ENCODE data around the gene UBR4. TPM values are rescaled to one million over a fixed set of nuclear protein-coding genes. Genes with fewer than 3 reads are reported as not detected.

UBR4 gene
- total RNA-seq, 2 donors from 2014 or later: 156 to 199 TPM

DNA sequence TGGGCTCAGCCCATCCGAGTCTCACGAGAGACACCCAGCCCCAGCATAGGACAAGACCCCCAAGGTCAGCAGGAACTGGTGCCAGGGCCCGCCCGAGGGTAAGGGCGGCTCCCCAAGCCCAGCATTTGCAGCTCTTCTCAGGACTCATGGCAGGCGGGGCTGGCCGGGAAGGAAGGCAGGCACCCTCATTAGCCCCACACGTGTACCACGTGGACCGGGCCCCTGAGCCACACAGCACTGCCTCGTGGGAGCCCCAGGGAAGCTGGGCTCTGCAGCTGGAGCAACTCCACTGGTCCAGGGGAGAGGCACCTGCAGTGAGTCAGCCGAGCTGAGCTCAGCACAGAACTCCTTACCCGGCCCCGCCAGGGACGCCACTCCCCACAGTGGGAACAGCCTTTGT is 155.8 kb downstream of the UBR4 start:
- no peaks in the 10 kb centered on the region for H3K9me3 Mint-ChIP-seq
- H3K36me3 Mint-ChIP-seq: no peaks in the 10 kb centered on the region
- ATAC-seq (no peak), DNase-seq (ENCODE audit: low spot score in 2 of 2) (no peak)
- H3K27ac Mint-ChIP-seq: peak overlapping the region in 1 of 2 donors; percentile 59

DNA sequence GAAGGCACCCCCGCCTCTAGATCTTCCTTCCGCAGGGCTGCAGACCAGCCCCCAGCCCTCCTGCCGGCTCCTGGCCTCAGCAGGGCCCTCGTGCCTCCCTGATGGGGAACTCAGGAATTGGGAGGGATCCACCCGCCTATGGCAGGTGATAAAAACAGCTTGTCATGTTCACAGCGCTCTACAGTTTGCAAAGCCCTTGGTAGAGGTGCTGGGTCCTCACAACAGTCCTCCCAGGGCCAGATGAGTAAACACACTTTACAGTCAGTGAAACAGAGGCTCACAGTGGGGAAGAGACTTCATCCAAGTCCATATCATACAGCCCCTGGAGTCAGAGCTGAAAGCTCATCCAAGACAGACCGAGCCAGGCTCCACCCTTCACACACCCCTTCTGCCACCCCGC is 156.6 kb downstream of the UBR4 start:
- no peak for ATAC-seq
- Mint-ChIP-seq H3K27ac (peak overlapping the region in 1 of 2 donors; percentile 59), H3K36me3 (no peaks in the 10 kb centered on the region), H3K9me3 (no peaks in the 10 kb centered on the region)
- no peak for DNase-seq (ENCODE audit: low spot score in 2 of 2)

DNA sequence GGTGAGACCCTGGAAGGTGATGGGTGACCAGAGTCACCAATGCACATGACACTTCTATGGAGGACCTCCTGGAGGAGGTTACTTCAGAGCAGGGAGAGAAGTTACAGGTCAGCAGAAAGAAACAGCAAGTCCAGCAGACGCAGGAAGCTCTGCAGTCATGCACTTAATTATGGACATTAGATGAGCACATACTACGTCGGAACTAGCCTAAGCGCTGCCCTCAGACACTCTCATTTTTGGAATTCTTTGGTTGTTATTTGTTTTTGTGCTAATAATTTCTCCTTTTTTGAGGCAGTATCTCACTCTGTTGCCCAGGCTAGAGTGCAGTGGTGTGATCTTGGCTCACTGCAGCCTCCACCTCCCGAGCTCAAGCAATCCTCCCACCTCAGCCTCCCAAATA is 160.3 kb downstream of the UBR4 start:
- Mint-ChIP-seq H3K36me3 (no peaks in the 10 kb centered on the region), H3K9me3 (no peaks in the 10 kb centered on the region), H3K27ac (no peak overlapping the region)
- DNase-seq (ENCODE audit: low spot score in 2 of 2) (no peak), ATAC-seq (no peak)

DNA sequence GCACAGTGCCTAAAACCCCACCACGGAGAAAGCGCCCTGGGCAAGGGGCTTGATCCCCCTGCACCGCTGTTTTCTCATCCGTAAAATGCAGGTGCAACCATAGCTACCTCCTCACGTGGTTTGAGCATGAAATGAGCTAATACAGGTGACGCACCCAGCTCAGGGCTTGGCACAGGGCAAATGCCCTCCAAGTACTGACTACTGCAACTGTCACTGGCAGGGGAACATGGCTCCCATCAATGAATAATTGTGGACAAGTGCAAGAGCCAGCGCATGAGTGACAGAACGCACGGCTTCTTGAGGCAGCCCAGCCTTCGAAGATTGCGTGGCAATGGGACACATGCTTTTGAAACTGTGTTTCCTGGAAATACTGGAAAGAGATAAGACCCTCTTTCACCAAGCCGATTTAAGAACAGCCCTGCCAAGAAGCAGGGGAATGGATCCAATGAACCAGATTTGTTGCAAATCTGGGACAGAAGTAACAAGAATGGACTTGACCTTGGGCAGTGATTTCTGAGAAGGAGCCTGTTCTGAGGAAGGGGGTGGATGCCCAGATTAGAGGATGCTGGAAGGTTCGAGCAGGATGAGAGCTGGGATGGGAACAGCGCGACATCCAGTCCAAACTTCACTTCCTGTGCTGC is 160.8 kb downstream of the UBR4 start:
- Mint-ChIP-seq H3K27ac (no peak overlapping the region), H3K9me3 (no peaks in the 10 kb centered on the region), H3K36me3 (no peaks in the 10 kb centered on the region)
- ATAC-seq (no peak), DNase-seq (ENCODE audit: low spot score in 2 of 2) (no peak)

DNA sequence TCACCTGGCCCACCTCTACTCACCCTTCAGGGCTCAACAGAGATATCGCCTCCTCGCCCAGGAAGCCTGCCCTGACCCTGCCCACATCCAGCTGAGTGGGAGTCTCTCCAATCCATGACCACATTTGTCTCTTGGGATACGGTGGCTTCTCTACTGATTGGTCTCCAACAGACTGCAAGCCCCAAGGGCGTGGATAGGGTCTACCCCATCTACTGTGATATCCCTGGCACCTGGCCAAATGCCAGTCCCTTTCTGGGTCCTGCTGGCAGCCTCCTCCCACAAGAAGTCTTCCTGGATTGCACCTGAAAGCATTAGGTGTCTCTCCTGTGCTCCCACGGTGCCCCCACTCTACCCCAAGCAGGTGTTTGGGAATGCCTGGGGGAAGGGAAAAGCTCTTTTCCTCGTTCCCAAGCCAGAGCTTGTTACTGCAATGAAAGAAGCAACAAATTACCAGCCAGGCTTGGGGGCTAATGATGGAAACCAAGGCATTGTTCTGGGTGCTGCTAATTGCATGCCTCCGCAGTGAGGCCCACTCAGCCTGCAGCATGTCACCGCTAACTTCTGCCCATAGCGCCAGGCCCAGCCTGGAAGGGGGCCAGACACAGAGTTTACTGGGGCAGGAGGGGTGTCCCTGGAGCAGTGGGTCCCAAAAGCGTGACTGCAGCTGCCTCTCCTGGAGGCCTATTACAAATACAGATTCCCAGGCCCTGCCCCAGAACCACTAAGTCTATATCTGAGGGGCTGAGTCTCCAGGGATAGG is 162.9 kb downstream of the UBR4 start:
- Mint-ChIP-seq H3K27ac (no peak overlapping the region), H3K9me3 (no peaks in the 10 kb centered on the region), H3K36me3 (no peaks in the 10 kb centered on the region)
- DNase-seq (ENCODE audit: low spot score in 2 of 2) (no peak), ATAC-seq (no peak)

DNA sequence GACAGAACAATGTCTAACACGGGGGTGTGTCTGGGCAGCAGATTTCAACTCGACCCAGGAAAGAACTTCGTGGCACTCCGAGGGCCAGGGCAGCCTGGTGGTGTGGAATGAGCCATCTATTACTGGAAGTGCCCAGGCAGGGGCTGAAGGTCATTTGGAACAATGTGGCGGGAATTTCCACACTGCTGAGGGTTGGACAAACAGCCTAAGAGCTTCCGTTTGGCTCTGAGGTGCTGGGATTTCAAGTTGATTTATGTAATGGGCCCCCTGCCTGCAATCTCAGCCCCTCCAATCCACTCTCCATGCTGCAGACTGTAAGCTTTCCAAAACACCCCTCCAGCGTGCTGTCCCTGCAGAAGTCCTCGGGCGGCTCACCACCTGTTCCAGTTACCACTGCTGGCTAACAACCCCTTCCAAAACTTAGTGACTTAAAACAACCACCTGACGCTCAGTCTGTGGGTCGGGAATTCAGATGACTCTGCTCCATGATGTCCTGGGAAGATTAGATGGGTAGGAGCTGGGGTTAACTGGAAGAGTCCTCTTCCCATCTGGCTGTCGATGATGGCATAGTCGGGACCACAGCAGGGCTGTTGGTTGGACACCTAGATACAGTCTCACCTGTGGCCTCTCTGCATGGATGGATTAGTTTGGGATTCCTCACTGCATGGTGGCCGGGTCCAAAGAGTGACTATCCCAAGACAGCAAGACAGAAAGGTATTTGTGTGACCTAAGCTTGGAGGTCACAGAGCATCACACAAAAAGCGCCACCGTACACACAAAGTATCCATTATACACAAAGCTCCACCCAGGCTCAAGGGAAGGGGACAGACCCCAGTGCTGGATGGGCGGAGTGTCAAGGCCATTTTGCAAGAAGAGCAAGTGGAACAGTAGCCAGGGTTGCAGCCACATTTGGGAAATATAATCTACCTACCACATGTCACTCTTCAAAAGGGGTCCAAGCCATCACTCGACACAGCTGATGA is 163.9 kb downstream of the UBR4 start:
- no peaks in the 10 kb centered on the region for H3K9me3 Mint-ChIP-seq
- ATAC-seq (no peak), DNase-seq (ENCODE audit: low spot score in 2 of 2) (no peak)
- H3K27ac Mint-ChIP-seq: no peak overlapping the region
- no peaks in the 10 kb centered on the region for H3K36me3 Mint-ChIP-seq

DNA sequence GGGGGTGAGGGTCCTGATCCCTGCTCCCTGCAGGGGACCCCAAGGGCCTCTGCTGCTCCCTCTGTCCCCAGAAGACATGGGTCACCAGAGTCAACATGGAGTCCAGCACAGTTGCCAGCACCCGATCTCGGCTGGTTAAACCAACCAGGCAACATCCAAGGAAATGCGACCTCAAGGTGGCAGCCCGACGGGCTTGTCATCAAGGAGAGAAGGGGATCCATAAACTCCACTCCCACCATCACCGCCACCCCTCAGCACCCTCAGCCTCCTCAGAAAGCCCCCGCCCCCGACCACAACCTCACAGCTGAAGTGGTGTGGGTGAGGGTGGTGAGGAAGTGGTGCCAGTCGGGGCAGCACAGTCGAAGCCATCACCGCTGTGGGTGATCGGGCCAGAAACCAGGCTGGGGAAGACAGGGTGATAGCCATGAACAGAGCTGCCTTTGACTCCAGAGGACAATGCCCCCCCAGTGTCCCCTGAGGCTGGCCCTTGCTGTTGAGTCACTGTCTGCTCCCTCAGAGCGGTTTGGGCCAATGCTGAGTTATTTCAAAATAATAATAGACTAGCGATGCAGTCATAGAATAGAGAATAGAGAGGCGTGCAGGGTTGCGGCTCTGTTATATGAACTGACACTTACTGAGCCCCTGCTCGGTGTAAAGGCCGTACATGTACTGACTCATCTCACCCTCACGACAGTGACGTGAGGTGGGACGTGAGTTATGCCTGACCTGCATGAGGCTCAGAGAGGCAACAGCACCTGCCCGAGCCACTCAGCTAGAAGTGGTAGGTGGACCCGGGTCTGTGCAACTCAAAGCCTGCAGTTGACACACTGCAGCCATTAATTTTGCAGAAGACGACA is 164.9 kb downstream of the UBR4 start:
- Mint-ChIP-seq H3K9me3 (no peaks in the 10 kb centered on the region), H3K36me3 (no peaks in the 10 kb centered on the region), H3K27ac (no peak overlapping the region)
- ATAC-seq (peak in 1 of 2 donors; percentile 46), DNase-seq (ENCODE audit: low spot score in 2 of 2) (no peak)

DNA sequence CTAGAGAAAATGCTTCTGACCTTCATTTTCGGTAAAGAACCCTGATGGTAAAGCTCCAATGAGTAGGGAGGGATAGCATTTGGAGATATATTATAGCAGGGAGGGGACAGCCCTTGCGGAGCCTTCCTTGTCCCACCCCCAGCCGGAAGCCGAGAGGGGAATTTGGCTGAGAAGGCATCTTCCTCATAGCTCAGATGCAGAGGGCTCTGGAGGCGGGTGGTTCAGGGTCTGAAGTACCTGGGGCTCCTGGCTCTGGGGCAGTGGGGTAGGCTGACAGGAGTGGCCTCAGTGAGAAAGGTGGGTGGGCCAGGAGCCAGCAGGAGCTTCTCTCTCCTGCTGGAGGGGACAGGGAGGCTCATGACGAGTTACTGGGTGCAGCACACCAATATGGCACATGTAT is 165.6 kb downstream of the UBR4 start:
- Mint-ChIP-seq H3K36me3 (no peaks in the 10 kb centered on the region), H3K9me3 (no peaks in the 10 kb centered on the region), H3K27ac (no peak overlapping the region)
- ATAC-seq (no peak), DNase-seq (ENCODE audit: low spot score in 2 of 2) (no peak)

DNA sequence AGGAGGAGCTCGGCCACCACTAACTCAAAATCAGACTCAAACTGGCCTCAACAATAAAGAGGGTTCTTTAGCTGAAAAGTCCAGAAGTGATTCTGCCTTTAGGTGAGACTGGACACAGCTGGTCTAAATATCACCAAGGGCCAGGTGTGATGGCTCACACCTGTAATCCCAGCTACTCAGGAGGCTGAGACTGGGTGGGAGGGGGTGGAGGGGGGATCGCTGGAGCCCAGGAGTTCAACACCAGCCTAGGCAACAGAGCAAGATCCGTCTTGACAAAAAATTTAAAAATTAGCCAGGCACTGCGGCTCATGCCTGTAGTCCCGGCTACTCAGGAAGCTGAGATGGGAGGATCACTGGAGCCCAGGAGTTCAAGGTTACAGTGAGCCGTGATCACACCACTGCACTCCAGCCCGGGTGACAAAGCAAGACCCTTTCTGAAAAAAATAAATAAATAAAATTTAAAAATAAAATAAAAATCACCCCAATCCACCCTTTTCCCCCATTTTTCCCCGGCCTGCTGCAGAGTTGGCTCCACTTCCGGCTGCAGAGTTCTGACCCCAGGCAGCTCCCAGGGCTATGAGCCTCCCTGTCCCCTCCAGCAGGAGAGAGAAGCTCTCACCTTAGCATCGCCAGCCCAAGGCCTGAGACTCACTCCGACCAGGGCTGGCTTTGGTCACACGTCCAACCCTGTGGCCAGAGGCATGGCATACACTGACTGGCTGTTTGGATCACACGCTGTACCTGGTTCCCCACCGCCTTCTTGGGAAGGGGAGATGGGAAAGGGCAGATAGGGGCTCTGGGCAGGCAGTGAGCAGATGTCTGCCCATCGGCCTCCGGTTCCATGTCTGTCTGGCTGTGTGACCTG is 166.3 kb downstream of the UBR4 start:
- Mint-ChIP-seq H3K9me3 (no peaks in the 10 kb centered on the region), H3K36me3 (no peaks in the 10 kb centered on the region), H3K27ac (peak overlapping the region in 1 of 2 donors; percentile 53)
- DNase-seq (ENCODE audit: low spot score in 2 of 2) (peak in 1 of 2 donors; percentile 42), ATAC-seq (no peak)

DNA sequence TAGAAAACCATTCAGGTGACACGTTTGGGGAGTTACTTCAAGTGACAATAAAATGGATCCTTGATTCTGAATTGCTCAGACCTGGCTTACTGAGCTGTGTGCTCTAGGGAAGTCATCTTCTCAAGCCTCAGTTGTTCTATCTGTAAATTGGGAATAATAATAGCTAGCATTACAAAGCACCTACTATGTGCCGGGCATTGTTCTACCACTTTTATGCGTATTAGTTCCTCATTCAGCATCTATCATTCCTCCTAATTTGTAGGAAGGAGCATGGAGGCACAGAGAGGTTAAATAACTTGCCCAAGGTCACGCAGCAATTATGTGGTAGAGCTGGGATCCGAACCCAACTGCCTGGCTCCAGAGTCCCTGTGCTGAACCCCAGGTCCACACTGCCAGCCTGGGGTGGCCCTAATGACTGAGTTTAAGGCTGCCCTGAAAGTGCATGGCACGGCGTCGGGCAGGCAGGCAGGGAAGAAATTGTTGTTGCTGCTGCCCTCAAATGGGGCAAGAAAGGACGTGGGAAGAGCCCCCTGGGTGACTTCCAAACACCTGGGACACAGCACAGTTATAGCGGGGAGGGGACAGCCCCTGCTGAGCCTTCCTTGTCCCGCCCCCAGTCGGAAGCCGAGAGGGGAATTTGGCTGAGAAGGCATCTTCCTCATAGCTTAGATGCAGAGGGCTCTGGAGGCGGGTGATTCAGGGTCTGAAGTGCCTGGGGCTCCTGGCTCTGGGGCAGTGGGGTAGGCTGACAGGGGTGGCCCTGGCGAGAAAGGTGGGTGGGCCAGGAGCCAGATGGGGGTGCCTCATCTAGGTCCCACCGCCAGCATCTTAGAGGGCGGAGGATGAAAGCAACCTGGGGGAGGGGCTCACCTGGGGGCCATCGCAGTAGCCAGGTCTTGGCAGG is 167.1 kb downstream of the UBR4 start:
- no peaks in the 10 kb centered on the region for H3K36me3 Mint-ChIP-seq
- H3K9me3 Mint-ChIP-seq: no peaks in the 10 kb centered on the region
- H3K27ac Mint-ChIP-seq: peak overlapping the region in 1 of 2 donors; percentile 53
- peak in 1 of 2 donors; percentile 52 for DNase-seq (ENCODE audit: low spot score in 2 of 2)
- ATAC-seq: peak in 1 of 2 donors; percentile 81

DNA sequence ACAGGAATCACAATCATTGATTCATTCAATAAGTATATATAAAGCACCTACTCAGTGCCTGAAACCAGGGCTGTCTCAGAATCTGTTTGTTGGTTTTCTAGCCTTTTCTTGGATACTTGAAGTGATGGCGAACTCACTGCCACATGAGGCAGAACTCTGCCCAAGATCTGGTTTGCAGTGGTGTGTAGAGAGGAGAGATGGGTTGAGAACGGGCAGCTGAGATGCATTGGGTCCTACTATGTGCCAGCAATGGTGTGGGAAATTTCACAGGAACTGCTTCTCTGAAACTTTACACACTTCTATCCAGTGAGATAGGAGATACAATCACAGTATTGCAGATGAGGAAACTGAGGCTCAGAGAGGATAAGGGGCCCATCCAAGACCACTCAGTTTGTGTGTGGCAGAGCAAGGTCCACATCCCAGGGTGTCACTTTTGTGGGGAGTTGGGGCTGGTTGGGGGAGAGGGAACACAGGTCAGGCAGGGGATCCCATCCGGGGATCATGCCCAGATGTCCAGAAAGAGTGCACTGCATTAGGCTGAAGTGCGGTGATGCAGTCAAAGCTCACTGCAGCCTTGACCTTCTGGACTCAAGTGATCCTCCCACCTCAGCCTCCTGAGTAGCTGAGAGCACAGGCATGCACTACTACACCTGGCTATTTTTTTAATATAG is 169.9 kb downstream of the UBR4 start:
- no peak overlapping the region for H3K27ac Mint-ChIP-seq
- no peaks in the 10 kb centered on the region for H3K9me3 Mint-ChIP-seq
- DNase-seq (ENCODE audit: low spot score in 2 of 2): peak in 1 of 2 donors; percentile 21
- no peaks in the 10 kb centered on the region for H3K36me3 Mint-ChIP-seq
- no peak for ATAC-seq

DNA sequence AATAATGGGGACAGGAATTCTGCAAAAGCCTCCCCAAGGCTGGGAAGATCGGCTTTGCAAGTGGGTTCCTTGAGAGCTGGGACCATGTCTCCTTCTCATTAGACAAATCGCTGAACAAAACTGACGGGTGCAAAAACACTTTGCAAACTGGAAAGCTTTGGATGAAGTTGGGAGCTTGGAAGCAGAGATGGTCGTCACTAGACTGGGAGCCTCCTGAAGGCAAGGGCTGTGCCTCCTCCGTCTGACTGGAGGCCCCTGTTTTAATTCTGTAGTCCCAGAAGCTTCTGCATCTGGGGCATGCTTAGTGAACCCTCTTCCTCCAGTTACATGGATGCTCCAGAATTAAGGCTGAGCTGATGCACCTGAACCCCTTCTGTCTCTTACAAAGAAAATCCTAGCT is 171.3 kb downstream of the UBR4 start:
- Mint-ChIP-seq H3K36me3 (no peaks in the 10 kb centered on the region), H3K27ac (no peak overlapping the region), H3K9me3 (no peaks in the 10 kb centered on the region)
- no peak for ATAC-seq
- DNase-seq (ENCODE audit: low spot score in 2 of 2): no peak

DNA sequence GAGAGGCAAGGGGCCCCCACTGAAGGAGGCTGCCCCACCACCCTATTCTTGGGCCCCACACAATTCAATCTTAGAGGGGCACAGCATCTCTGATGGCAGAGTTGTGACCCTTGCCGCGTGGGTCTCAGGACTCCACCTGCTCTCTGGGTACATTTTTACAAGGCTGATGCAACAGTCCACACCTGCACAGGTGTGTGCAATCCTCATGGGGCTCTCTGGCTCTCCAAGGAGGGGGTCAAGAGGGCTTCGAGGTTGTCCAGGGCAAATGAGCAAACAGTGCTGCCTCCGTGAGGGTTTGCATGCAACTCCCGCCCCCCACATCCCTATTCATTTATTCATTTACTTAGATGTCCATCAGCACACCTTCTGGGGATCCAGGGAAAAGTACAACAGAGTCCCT is 172.0 kb downstream of the UBR4 start:
- Mint-ChIP-seq H3K36me3 (no peaks in the 10 kb centered on the region), H3K27ac (no peak overlapping the region), H3K9me3 (no peaks in the 10 kb centered on the region)
- peak in 1 of 2 donors; percentile 31 for DNase-seq (ENCODE audit: low spot score in 2 of 2)
- no peak for ATAC-seq

DNA sequence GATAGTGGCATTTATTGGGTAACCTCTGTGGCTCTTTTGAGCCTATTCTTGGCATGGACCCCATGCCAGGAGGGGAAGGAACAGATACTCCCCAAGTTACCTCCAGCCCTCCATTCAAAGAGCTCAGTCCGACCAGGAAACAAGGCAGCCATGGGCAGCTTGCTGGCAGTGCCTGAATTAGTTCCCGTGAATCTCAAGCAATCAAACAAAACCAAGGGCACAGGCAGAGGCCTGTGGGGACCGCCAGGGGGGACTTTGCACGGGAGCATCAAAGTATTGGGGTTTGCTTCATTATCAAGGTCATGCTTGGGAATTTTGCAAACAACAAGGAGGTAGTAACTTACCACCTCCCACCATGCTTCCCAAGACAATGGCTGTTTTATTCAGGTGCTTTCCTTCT is 172.4 kb downstream of the UBR4 start:
- Mint-ChIP-seq H3K36me3 (no peaks in the 10 kb centered on the region), H3K9me3 (no peaks in the 10 kb centered on the region), H3K27ac (no peak overlapping the region)
- ATAC-seq (no peak), DNase-seq (ENCODE audit: low spot score in 2 of 2) (peak in 1 of 2 donors; percentile 20)

Measured in activated naive CD4-positive, alpha-beta T cell treated with anti-CD3 and anti-CD28 coated beads, Interleukin-2, amount 50 U/mL, for 72 hours (primary cell).